DND-41 (cell line): Measurements from ENCODE around the gene TMEM163.

Experiments used
- CTCF ChIP-seq: IDR thresholded peaks from 2 replicates; pipeline ENCODE4 v1.5.1; 2012; ENCODE audit warnings: borderline replicate concordance, low read length, moderate library complexity, mild to moderate bottlenecking; ENCODE audit not compliant: poor library complexity, severe bottlenecking; ENCODE audit errors: extremely low read depth
- EZH2 ChIP-seq: IDR thresholded peaks from 3 replicates; pipeline ENCODE4 v1.6.1; 2012; ENCODE audit warnings: borderline replicate concordance, low read depth, mild to moderate bottlenecking, moderate library complexity, low read length, inconsistent platforms; ENCODE audit not compliant: severe bottlenecking

GRCh38 chr2:134736167-134736880, 17.5 kb upstream of the TMEM163 start:
- TF ChIP-seq CTCF (no peak), EZH2 (no peak)
